HG02571 (cell line): ENCODE data around the gene BEND4.
A peak's percentile ranks its signal among the peaks of the same experiment; 100 is the strongest.
"Not testable (repeated sequence)": the region's sequence is repeated elsewhere in the genome, so short reads cannot be mapped to it uniquely, and the experiment has no call there.

Source experiments
- ATAC-seq: cut with Tn5 transposase; IDR thresholded peaks from one replicate; pipeline ENCODE4 v1.9.1; 2021; ENCODE audit warnings: mild to moderate bottlenecking, moderate library complexity; ENCODE audit not compliant: unreplicated experiment

Gene BEND4

GRCh38 chr4:42152507-42153504 lies at the start of gene BEND4:
TSS of gene BEND4 (minus strand) at chr4:42152655. CDS start at chr4:42152143, 512 bp downstream.
- ATAC-seq, result peak; percentile 26

GRCh38 chr4:42197341-42197740 lies 44.9 kb upstream of the BEND4 start:
- no peak for ATAC-seq

DNA sequence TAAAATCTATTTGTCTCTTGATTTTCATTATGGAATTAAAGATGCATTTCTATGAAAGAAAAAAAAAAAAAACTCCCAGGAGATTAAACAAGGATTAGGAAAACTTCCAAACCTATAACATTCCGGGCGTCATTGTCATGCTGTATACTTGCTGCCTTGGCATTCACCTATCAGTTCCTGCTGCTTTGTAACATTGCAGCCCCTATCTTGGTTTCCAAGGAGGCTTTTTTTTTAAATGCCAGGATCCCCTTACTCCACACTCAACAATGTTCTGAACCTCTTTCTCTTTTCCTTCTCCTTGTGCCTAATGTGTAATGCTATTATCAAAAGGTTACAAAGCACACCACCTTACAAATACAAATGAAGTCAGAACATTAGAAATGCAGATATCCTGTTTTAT lies 20.5 kb upstream of the BEND4 start:
- ATAC-seq, result no peak

DNA sequence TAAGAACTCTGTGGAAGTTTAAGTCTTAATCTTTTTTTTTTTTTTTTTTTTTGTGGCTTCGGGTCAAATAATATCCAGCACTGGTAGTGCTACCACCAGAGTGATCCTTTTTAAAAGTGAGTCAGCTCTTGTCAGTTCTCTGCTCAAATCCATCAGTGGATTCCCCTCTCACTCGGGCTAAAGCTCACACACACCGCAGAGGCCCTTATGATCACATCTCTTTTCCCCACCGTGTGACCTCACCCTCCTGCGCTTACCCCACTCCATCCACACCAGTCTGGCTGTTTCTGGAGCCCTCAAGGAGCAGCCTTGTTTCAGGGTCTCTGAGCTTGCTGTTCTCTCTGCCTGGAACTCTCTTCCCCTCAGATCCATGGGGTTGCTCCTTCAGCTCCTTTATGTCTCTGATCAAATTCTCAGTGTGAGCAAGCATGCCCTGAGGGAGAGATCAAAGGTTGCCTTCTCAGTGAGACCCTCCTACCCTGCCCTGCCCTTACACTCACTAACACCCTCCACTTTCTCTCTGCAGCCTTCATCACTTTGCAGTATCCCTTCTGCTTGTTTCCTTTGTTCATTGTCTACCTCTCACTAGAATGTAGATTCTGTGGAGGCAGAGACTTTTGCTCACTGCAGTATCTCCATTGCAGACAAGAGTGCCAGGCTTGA lies 19.8 kb upstream of the BEND4 start:
- ATAC-seq, result no peak

GRCh38 chr4:42167709-42168108 lies 15.3 kb upstream of the BEND4 start:
- ATAC-seq, result peak; percentile 100

- not testable (repeated sequence) for ATAC-seq
These were observed 13.7 kb upstream of the BEND4 start for GRCh38 chr4:42166186-42166585.

- no peak for ATAC-seq
These were observed 7.0 kb upstream of the BEND4 start for GRCh38 chr4:42159271-42160001.

- ATAC-seq, result peak; percentile 59
These were observed 618 bp downstream of the BEND4 start for GRCh38 chr4:42151568-42152506.

- ATAC-seq, result peak; percentile 30
These were observed 1.5 kb downstream of the BEND4 start for GRCh38 chr4:42150653-42151567.

DNA sequence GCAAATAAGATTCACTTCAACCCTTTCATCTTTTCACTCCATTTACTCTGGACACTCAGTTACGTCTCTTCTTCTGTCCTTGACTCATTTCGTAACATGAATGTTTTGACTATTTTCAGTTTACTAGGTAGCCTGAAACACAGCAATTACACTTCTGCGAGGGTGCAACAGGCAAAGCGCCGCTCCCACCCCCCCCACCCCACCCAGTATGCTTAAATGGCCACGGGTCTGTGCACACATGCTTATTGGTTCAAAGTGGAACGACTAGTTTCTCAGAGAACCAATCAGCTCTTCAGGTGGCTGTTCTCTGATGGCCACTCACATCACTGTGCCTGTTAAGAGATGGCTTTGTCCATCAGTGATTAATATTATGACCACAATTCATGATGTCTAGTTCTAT lies 3.5 kb downstream of the BEND4 start:
- no peak for ATAC-seq

DNA sequence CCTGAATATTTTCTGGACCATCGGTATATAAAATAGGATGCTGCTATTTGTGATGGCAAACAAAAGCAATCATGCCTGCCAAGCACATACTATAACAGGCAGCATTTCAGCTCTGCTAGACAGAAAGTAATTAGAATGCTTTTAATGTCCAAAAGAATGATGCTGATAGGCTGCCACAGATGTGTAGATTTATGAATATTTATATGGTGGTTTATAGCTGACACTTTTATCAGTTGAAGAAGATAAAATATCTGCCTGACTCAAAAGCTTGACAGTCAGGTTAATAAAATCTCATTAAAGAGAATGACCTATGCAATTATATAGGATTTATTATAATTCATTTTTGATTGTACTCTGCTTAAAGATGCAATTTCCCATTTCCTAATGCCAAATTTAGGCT lies 4.0 kb downstream of the BEND4 start:
- ATAC-seq, result no peak

DNA sequence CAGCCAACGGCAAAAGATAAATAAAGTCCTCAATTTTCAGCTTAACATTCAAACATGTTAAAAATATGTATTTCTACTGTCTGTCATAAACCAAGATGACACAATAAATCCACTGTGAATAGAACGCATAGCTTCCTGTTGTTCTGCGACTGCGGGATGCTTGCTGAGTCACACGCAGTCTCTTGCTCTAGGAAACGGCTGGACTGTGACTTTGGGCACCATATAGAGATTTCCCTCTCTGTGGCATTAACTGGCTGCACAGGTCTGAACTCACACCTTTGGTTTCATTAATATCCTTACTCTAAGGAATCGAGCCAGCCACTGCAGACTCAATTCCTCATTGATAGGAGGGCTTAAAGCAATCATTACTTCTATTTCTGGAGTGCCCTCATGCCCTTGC lies 8.4 kb downstream of the BEND4 start:
- no peak for ATAC-seq

- no peak for ATAC-seq
These were observed 9.9 kb downstream of the BEND4 start for GRCh38 chr4:42142591-42142990.

- ATAC-seq, result no peak
These were observed 16.1 kb downstream of the BEND4 start for GRCh38 chr4:42136371-42136770.

DNA sequence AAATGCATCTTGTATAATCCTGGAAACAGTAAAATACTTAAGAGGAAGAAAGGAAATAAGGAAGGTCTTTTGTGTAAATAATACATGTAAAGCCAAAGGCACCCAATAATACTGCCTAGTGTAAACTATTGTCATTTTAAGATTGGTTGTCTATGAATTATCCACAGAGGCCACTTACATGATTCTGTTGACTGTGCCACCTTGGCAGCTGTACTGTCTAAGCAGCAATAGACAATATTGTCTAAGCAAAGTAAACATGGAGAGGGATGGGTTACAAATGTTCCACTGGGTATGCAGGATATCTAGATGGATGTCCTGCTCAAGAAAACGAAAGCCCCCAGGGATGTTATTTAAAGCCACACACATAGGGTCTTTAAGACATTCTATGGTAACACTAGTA lies 19.4 kb downstream of the BEND4 start:
- no peak for ATAC-seq

- no peak for ATAC-seq
These were observed 20.4 kb downstream of the BEND4 start for GRCh38 chr4:42132099-42132498.

DNA sequence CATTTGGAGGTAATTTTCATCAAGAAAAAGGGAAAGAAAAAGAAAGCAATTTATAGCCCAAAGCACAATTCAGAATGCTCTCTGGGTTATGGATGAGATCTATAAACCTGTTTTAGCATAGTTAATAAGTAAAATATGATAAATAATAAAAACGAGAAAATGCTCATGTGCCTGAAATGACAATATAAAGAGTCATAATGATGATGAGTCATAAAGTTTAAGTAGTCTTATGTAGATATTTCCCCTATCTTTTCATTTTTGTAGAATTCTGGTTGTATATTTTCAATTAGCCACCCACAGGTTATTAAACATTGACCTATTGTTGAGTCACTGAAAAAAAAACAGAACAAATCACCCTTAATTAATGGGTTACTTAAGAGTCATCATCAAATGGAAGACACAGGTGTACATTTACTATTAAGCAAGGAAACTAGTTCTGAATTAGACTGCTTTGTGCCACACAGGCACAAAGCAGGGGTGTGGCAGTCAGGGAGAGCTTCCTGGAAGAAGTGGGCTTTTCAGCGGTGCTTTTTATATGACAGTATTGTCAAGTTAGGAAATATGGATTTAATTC lies 29.3 kb downstream of the BEND4 start:
- no peak for ATAC-seq

DNA sequence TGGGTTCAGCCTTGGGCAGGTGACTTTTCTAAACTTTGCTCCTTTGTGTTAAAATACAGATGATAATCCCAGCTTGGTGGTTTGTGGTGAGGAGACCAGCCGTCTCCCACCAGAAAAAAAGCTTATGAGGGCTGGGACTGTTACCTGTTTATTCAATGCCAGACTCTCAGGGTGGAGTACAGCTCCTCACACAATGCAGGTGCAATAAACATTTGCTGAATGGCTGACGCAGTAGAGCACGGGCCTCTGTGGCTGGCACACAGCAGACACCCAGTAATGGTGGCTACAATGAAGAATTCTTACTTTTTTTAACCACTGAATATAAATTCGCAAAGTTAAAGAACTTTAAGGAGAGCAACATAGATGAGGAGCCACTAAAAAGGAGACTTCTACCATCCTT lies 30.2 kb downstream of the BEND4 start:
- ATAC-seq, result no peak

- ATAC-seq, result no peak
These were observed 32.6 kb downstream of the BEND4 start for GRCh38 chr4:42119886-42120285.
